ENCODE results near the gene VTCN1. TPM values are rescaled to one million over a fixed set of nuclear protein-coding genes. Genes with fewer than 3 reads are reported as not detected.

VTCN1 gene
- total and polyA plus RNA-seq, 3 experiments from 2014 or later, result not detected

- no peak for DNase-seq
- Mint-ChIP-seq H3K36me3 (peaks cover 0 to 4% (median 0%) of the 10 kb centered on the region in 3 donors), H3K27me3 (peaks cover 12 to 44% of the 10 kb centered on the region in 2 donors), H3K9me3 (no peaks in the 10 kb centered on the region), H3K4me3 (no peak overlapping the region), H3K27ac (no peak overlapping the region), H3K4me1 (no peaks in the 10 kb centered on the region)
- H3K9me3 ChIP-seq (ENCODE audit: low read length), result no peaks in the 10 kb centered on the region
- H3K27ac ChIP-seq (ENCODE audit: low read depth, low read length), result no peak overlapping the region
- ChIA-PET POLR2A (no interaction called here), CTCF (no interaction called here)
- peaks cover 9% of the 10 kb centered on the region for H3K27me3 ChIP-seq (ENCODE audit: insufficient read depth, low read length, poor library complexity, severe bottlenecking)
- H3K36me3 ChIP-seq (ENCODE audit: insufficient read depth, low read length), result no peaks in the 10 kb centered on the region
- no peaks in the 10 kb centered on the region for H3K4me1 ChIP-seq (ENCODE audit: insufficient read depth, low read length)
- H3K4me3 ChIP-seq (ENCODE audit: low read length), result no peak overlapping the region
Measured at GRCh38 chr1:117240547-117240946, 29.8 kb upstream of the VTCN1 start.

DNA sequence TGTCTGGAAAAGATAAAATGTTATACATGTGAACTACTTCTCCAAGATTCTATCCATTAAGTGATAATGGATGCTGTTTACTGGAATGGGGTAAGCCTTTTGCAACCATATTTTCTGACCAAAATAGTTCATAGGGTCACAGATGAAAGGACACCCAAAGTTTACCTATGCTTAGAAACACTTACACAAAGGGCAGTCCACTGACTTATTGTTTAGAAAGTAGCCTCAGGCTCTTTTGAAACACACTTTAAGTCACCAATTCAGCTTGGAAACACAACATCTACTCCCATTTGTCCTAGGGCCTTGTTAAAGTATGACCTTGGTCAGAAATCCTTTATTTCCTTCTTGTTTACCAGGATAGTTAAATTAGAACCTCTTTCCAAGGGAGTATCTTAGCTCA is 28.7 kb upstream of the VTCN1 start:
- H3K4me3 ChIP-seq (ENCODE audit: low read length), result no peak overlapping the region
- peaks cover 0 to 4% (median 0%) of the 10 kb centered on the region in 3 donors for H3K36me3 Mint-ChIP-seq
- H3K4me1 ChIP-seq (ENCODE audit: insufficient read depth, low read length), result no peaks in the 10 kb centered on the region
- H3K36me3 ChIP-seq (ENCODE audit: insufficient read depth, low read length), result no peaks in the 10 kb centered on the region
- no peaks in the 10 kb centered on the region for H3K9me3 Mint-ChIP-seq
- no peak overlapping the region for H3K27ac Mint-ChIP-seq
- no peak overlapping the region for H3K27ac ChIP-seq (ENCODE audit: low read depth, low read length)
- H3K27me3 Mint-ChIP-seq, result peaks cover 10 to 39% of the 10 kb centered on the region in 2 donors
- no peaks in the 10 kb centered on the region for H3K9me3 ChIP-seq (ENCODE audit: low read length)
- POLR2A ChIA-PET, result interaction anchor here (0.5 kb wide), 1 partner anchor 9 kb away, joined by 5 read pairs; no protein-coding TSS in a partner anchor
- no peaks in the 10 kb centered on the region for H3K4me1 Mint-ChIP-seq
- CTCF ChIA-PET, result no interaction called here
- peaks cover 9% of the 10 kb centered on the region for H3K27me3 ChIP-seq (ENCODE audit: insufficient read depth, low read length, poor library complexity, severe bottlenecking)
- H3K4me3 Mint-ChIP-seq, result no peak overlapping the region
- no peak for DNase-seq

DNA sequence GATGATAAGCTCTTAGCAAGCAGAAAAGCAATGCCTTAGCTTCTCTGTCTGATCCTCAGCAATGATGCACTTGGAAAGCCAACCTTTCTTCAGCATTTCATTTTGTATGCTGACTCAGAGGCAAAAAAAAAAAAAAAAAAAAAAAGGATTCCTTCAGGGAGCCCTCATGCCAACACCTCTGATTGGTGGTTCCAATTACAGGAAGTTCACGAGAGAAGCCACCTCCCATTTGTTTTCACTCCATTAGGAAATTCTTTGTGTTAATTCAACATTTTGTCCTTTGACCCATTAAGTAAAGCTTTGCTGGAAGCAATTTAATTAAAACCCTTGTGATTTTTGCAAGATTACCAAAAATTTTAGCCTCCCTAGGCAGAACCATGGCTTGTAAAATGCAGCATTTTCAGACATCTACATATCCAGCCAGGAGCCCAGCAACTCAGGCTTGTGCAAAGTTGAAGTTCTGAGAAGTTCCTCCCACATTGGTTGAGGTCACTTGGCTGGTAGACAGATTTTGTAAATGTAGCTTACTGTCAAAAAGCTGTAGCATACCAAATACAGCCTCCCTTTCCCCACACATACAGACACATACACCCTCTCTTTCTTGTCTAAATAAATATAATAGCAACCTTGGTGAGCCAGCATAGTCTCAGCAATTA is 27.1 kb upstream of the VTCN1 start:
- no peak overlapping the region for H3K27ac Mint-ChIP-seq
- no peaks in the 10 kb centered on the region for H3K9me3 ChIP-seq (ENCODE audit: low read length)
- H3K36me3 ChIP-seq (ENCODE audit: insufficient read depth, low read length), result no peaks in the 10 kb centered on the region
- DNase-seq, result no peak
- H3K4me3 ChIP-seq (ENCODE audit: low read length), result no peak overlapping the region
- POLR2A ChIA-PET, result no interaction called here
- H3K27me3 Mint-ChIP-seq, result peaks cover 14 to 36% of the 10 kb centered on the region in 2 donors
- CTCF ChIA-PET, result no interaction called here
- no peaks in the 10 kb centered on the region for H3K4me1 Mint-ChIP-seq
- H3K27me3 ChIP-seq (ENCODE audit: insufficient read depth, low read length, poor library complexity, severe bottlenecking), result no peaks in the 10 kb centered on the region
- H3K9me3 Mint-ChIP-seq, result no peaks in the 10 kb centered on the region
- peaks cover 0 to 4% (median 0%) of the 10 kb centered on the region in 3 donors for H3K36me3 Mint-ChIP-seq
- no peaks in the 10 kb centered on the region for H3K4me1 ChIP-seq (ENCODE audit: insufficient read depth, low read length)
- no peak overlapping the region for H3K27ac ChIP-seq (ENCODE audit: low read depth, low read length)
- H3K4me3 Mint-ChIP-seq, result no peak overlapping the region

GRCh38 chr1:117235863-117236465 is 25.2 kb upstream of the VTCN1 start:
- no peak for DNase-seq
- Mint-ChIP-seq H3K27ac (no peak overlapping the region), H3K27me3 (peaks cover 10 to 23% of the 10 kb centered on the region in 2 donors), H3K36me3 (peaks cover 0 to 4% (median 0%) of the 10 kb centered on the region in 3 donors), H3K4me1 (no peaks in the 10 kb centered on the region), H3K4me3 (no peak overlapping the region), H3K9me3 (no peaks in the 10 kb centered on the region)
- ChIA-PET CTCF (no interaction called here), POLR2A (no interaction called here)
- no peaks in the 10 kb centered on the region for H3K27me3 ChIP-seq (ENCODE audit: insufficient read depth, low read length, poor library complexity, severe bottlenecking)
- no peaks in the 10 kb centered on the region for H3K4me1 ChIP-seq (ENCODE audit: insufficient read depth, low read length)
- H3K9me3 ChIP-seq (ENCODE audit: low read length), result no peaks in the 10 kb centered on the region
- H3K27ac ChIP-seq (ENCODE audit: low read depth, low read length), result no peak overlapping the region
- H3K36me3 ChIP-seq (ENCODE audit: insufficient read depth, low read length), result no peaks in the 10 kb centered on the region
- H3K4me3 ChIP-seq (ENCODE audit: low read length), result no peak overlapping the region

DNA sequence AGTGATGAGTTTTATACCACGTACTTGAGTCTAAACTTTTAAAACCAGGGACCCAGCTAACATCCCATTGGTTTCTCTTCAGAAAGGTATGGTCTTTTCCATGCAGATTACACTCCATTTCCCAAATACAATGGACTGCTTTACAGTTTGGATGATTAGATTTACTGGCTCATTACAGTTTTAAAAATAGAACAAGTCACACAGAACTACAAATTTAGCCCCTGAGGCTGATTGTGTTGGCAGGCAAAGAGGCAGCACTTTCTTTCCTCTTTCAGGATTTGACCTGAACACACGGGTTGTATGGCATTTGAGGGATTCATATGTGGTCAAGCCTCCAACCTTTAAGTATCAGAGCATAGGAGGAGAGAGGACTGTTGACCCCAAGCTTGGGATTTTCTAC is 21.8 kb upstream of the VTCN1 start:
- Histone ChIP-seq H3K9me3 (ENCODE audit: low read length) (no peaks in the 10 kb centered on the region), H3K36me3 (ENCODE audit: insufficient read depth, low read length) (no peaks in the 10 kb centered on the region), H3K27ac (ENCODE audit: low read depth, low read length) (no peak overlapping the region), H3K4me3 (ENCODE audit: low read length) (no peak overlapping the region), H3K4me1 (ENCODE audit: insufficient read depth, low read length) (no peaks in the 10 kb centered on the region), H3K27me3 (ENCODE audit: insufficient read depth, low read length, poor library complexity, severe bottlenecking) (no peaks in the 10 kb centered on the region)
- Mint-ChIP-seq H3K27ac (no peak overlapping the region), H3K27me3 (peaks cover 10 to 14% of the 10 kb centered on the region in 2 donors), H3K4me1 (no peaks in the 10 kb centered on the region), H3K36me3 (peaks cover 0 to 4% (median 0%) of the 10 kb centered on the region in 3 donors), H3K9me3 (no peaks in the 10 kb centered on the region), H3K4me3 (no peak overlapping the region)
- DNase-seq, result no peak
- ChIA-PET POLR2A (no interaction called here), CTCF (no interaction called here)

GRCh38 chr1:117231748-117232373 is 21.1 kb upstream of the VTCN1 start:
- DNase-seq, result no peak
- Histone ChIP-seq H3K9me3 (ENCODE audit: low read length) (no peaks in the 10 kb centered on the region), H3K4me1 (ENCODE audit: insufficient read depth, low read length) (no peaks in the 10 kb centered on the region), H3K36me3 (ENCODE audit: insufficient read depth, low read length) (no peaks in the 10 kb centered on the region), H3K27ac (ENCODE audit: low read depth, low read length) (no peak overlapping the region), H3K4me3 (ENCODE audit: low read length) (no peak overlapping the region), H3K27me3 (ENCODE audit: insufficient read depth, low read length, poor library complexity, severe bottlenecking) (no peaks in the 10 kb centered on the region)
- Mint-ChIP-seq H3K36me3 (no peaks in the 10 kb centered on the region), H3K27me3 (peaks cover 10% of the 10 kb centered on the region in 2 donors), H3K4me1 (no peaks in the 10 kb centered on the region), H3K9me3 (no peaks in the 10 kb centered on the region), H3K27ac (no peak overlapping the region), H3K4me3 (no peak overlapping the region)
- CTCF ChIA-PET, result no interaction called here
- POLR2A ChIA-PET, result no interaction called here

- no peak for DNase-seq
- H3K9me3 Mint-ChIP-seq, result no peaks in the 10 kb centered on the region
- Histone ChIP-seq H3K36me3 (ENCODE audit: insufficient read depth, low read length) (no peaks in the 10 kb centered on the region), H3K4me1 (ENCODE audit: insufficient read depth, low read length) (no peaks in the 10 kb centered on the region), H3K9me3 (ENCODE audit: low read length) (no peaks in the 10 kb centered on the region), H3K27me3 (ENCODE audit: insufficient read depth, low read length, poor library complexity, severe bottlenecking) (no peaks in the 10 kb centered on the region), H3K27ac (ENCODE audit: low read depth, low read length) (no peak overlapping the region), H3K4me3 (ENCODE audit: low read length) (no peak overlapping the region)
- no peak overlapping the region for H3K27ac Mint-ChIP-seq
- no peak overlapping the region for H3K4me3 Mint-ChIP-seq
- H3K27me3 Mint-ChIP-seq, result peaks cover 10% of the 10 kb centered on the region in 2 donors
- POLR2A ChIA-PET, result no interaction called here
- CTCF ChIA-PET, result no interaction called here
- no peaks in the 10 kb centered on the region for H3K4me1 Mint-ChIP-seq
- H3K36me3 Mint-ChIP-seq, result no peaks in the 10 kb centered on the region
Measured at GRCh38 chr1:117231312-117231711, 20.6 kb upstream of the VTCN1 start.

GRCh38 chr1:117229217-117229616 is 18.5 kb upstream of the VTCN1 start:
- CTCF ChIA-PET, result no interaction called here
- no peak for DNase-seq
- H3K27ac Mint-ChIP-seq, result no peak overlapping the region
- no peaks in the 10 kb centered on the region for H3K9me3 ChIP-seq (ENCODE audit: low read length)
- no peak overlapping the region for H3K4me3 ChIP-seq (ENCODE audit: low read length)
- H3K27me3 ChIP-seq (ENCODE audit: insufficient read depth, low read length, poor library complexity, severe bottlenecking), result no peaks in the 10 kb centered on the region
- no peak overlapping the region for H3K27ac ChIP-seq (ENCODE audit: low read depth, low read length)
- H3K27me3 Mint-ChIP-seq, result peaks cover 5 to 11% of the 10 kb centered on the region in 2 donors
- no peaks in the 10 kb centered on the region for H3K4me1 Mint-ChIP-seq
- no peak overlapping the region for H3K4me3 Mint-ChIP-seq
- no peaks in the 10 kb centered on the region for H3K4me1 ChIP-seq (ENCODE audit: insufficient read depth, low read length)
- H3K36me3 ChIP-seq (ENCODE audit: insufficient read depth, low read length), result no peaks in the 10 kb centered on the region
- POLR2A ChIA-PET, result no interaction called here
- peaks cover 0 to 2% (median 0%) of the 10 kb centered on the region in 5 donors for H3K9me3 Mint-ChIP-seq
- no peaks in the 10 kb centered on the region for H3K36me3 Mint-ChIP-seq

Data from CD8-positive, alpha-beta memory T cell (primary cell).